GM04504 (cell line): ENCODE results near the gene SLC11A2.

Experiments
- DNase-seq: peaks from one replicate; pipeline ENCODE4 v3.0.0-alpha.2; 2012; ENCODE audit warnings: low read depth

SLC11A2 gene

GRCh38 chr12:51025836-51026638 lies at the start of gene SLC11A2:
TSS of gene SLC11A2 (minus strand) at chr12:51026384. CDS start at chr12:51010728, 15,656 bp downstream.
- peak; percentile 79 for DNase-seq

- DNase-seq, result no peak
Measured at GRCh38 chr12:51075390-51075789, 49.2 kb upstream of the SLC11A2 start.

DNA sequence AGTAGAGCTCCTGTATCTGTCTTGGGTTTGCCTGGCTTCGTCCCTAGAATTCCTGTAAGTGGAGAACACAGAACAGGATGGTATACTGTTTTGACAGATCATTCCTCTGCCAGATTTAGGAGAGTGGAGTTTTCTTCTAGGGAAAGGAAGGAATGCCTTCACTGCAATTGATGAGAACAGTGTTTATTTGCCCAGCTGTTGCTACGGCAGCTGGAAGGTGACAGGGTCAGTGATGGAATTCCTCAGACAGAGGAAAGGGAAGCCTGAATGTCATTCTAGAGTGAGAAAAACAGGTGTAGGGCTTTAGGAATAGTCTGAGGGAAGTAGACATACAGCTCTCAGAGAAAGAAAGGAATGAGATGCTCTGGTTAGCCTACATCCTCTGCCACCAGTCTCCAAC lies 45.5 kb upstream of the SLC11A2 start:
- DNase-seq, result no peak

DNA sequence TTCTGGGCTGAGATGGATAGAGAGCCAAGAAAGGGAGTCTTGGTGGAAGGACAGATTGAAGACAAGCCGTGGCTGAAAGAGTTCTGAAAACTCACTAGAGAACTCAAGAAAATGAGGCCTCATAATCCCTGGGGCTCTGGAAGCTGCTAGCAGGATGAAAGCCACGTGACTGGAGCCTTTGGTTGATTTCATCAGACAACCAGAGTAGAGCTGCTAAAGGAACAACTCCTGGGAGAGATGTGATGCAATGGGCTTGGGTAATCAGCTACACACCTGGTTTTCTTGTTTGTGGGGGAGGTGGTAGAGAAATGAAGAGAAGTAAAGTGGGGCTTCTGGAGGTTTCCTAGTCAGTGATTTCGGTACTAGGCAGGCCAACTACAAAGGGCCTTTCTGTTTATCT lies 43.8 kb upstream of the SLC11A2 start:
- no peak for DNase-seq

GRCh38 chr12:51067771-51068170 lies 41.6 kb upstream of the SLC11A2 start:
- no peak for DNase-seq

DNA sequence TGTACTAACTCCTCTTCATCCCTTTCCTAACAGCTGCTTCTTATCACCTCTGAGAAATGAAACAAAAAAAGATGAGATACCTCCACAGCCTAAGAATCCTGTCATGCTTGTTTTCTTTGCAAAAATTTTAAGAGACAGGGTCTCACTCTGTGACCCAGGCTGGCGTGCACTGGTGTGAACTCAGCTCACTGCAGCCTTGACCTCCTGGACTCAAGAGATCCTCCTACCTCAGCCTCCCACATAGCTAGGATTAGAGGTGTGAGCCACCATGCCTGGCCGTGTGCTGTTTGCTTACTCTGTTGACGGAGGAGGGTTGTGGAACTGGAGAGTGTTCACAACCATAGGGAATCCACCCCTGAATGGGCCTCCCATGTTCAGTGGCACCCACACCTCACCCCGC lies 41.0 kb upstream of the SLC11A2 start:
- DNase-seq, result no peak

DNA sequence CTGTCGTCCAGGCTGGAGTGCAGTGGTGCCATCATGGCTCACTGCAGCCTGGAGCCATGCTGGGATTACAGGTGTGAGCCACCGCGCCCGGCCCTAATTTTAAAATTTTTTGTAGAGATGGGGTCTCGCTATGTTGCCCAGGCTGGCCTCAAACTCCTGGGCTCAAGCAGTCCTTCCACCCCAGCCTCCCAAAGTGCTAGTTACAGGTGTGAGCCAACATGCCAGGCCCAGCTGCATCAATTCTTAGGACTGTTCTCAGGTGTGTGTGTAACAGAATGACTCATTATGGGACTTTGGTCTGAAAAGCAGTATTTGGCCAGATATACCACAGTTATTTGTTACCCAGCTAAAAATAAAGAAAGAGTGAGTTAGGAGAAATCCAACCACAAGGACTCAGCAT lies 39.3 kb upstream of the SLC11A2 start:
- DNase-seq, result no peak

DNA sequence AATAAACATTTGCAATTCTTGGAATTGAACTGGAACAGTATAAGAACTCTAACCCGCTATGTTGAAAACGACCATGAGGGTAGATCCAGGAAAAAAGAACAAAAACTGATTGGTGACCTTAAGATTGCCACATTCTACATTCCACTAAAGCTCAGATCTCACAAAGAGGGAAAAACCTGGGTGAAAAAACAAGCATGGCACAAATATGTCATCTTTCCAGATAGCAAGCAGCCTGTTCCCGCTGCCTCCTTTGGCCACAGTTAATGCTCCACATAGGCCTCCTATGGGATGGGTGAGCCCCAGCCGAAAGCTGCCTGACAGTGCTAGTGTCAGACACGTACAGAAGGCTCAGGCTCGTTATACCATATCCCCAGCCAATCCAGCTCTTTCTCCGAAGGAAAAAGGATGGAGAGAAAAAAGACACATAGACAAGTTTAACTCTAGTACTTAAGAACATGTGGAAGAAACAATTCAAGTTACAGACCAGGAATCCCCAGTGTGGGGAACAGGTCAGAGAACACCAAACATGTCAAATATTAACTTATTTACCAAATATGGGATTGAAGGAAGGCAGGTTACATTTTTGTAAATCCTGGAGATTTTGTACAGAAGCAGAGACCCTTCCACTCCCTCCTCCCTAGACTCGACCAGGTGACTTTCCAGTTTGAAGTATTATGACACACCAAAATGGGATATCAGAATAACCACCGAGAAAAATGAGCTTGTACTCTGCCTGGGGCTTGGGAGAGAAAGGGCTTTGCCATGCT lies 36.6 kb upstream of the SLC11A2 start:
- DNase-seq, result no peak

GRCh38 chr12:51059086-51059485 lies 32.9 kb upstream of the SLC11A2 start:
- no peak for DNase-seq

GRCh38 chr12:51056242-51056641 lies 30.1 kb upstream of the SLC11A2 start:
- DNase-seq, result peak; percentile 33

- no peak for DNase-seq
Measured at GRCh38 chr12:51055060-51055459, 28.9 kb upstream of the SLC11A2 start.

DNA sequence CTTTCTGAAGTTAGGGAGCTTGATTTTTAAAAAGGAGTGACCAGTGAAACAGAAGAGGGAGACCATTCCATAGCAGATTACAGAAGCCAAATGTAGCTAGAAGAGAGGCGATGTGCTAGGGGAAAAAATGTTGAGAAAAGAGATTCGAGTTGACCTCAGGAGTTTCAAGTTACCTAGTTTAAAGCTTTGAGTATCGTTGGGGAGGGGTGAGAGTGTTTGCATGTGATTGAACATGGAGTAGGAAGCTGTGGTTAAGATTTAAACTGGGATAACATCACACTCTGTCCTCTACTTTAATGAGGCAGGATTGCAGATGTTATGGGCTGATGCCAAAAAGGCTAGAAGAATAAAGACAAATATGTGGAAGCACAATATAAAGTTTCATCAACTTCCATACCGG lies 25.6 kb upstream of the SLC11A2 start:
- no peak for DNase-seq

DNA sequence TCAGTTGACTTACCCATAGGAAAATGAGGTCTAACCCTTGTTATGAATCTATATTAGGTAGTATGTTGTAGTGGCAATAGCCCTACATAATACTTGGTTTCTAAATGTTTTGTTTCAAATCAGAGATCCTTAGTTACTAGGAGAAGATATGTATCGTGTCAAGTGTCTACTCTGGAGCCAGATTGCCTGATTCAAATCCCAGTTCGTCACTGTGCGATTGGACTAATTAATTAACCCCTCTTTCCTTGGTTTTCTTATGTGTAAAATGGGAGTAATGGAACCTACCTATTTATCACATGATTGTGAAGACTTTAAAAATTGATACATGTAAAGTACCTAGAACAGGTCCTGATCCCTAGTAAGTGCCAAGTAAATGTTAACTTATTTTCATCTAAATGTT lies 23.3 kb upstream of the SLC11A2 start:
- no peak for DNase-seq

DNA sequence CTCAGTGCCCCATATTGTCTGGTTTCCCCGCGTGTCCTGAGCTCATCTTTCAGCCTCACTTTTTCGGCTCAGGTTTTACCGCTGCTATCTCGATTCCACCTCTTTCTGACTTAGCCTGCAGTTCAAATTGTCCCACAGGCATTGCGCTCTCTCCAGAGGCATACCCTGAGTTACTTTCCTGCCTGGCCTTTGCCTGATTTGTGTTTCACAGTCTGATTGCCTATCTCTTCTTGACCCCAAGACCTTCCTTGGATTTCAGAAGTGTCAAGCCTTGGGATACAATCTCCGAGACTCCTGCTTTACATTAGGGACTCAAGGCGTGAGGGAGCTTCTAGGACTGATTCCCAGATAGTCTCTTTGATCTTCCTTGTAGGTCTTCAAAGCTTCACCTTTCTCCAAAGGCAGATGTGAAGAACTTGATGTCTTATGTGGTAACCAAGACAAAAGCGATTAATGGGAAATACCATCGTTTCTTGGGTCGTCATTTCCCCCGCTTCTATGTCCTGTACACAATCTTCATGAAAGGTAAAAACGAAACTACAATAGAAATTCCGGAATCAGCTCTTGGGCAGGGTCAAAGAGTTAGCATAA lies 22.6 kb upstream of the SLC11A2 start:
- DNase-seq, result no peak

- peak; percentile 98 for DNase-seq
Measured at GRCh38 chr12:51047655-51048540, 21.7 kb upstream of the SLC11A2 start, which contains the start of gene LETMD1. TSS of gene LETMD1 (plus strand) at chr12:51048327. CDS start at chr12:51048357, 30 bp downstream.

GRCh38 chr12:51036279-51036678 lies 10.1 kb upstream of the SLC11A2 start:
- DNase-seq, result no peak

DNA sequence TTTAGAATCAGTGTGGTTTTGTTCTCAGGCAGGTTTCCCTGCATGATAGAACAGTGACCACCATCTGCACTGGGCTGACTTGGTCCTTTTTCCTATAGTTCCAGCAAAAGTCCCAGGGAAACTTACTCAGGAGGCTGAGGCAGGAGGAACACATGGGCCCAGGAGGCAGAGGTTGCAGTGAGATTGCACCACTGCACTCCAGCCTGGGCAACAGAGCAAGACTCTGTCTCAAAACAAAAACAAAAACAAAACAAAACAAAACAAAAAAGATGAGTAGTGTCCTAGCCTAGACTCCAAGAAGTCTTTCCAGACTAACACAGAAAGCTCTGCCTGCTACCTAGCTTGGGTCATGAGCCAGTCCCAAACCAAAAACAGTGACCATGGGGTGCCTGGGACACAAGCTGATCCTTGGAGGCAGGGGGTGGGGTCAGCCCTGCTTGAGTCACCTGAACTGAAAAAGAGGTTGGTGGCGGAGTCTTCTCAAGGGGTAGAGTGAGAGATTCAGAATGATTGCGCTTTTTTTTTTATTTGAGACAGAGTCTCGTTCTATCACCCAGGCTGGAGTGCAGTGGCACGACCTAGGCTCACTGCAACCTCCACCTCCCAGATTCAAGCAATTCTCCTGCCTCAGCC lies 7.4 kb upstream of the SLC11A2 start:
- no peak for DNase-seq

- DNase-seq, result no peak
Measured at GRCh38 chr12:51033048-51033447, 6.9 kb upstream of the SLC11A2 start.

- no peak for DNase-seq
Measured at GRCh38 chr12:51028813-51029150, 2.6 kb upstream of the SLC11A2 start.

DNA sequence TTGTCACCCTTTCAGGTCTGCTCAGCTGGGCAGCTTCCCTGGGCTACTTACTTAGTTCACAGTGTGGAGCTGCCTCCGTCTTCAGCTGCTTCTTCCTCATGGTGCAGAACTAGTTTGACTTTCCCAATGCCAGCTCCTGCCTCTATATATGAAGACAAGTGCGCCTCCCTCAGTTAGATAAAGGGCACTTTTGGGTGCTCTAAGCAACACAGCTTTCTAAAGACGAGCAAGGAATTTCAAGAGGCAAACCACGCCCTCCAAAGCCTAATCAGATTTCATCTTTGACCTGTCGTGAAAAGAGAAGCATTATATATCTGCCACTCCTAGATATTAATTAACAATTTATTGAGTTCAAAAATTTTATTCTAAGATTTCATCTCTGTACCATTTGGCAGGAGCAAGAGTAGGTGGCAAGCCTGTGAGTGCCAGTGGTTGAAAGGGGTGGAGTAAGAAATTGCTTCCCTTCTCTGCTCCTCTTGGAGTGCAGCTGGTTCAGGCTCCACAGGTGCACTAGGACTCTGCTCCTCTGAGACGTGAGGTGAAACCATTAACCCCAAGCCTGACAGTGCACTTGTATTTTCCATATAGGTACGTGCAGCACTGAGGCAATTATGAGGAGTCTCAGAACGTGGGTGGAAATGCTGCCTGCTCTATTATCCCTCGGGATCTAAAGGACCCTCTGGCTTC lies 2.1 kb upstream of the SLC11A2 start:
- DNase-seq, result no peak

GRCh38 chr12:51027342-51027835 lies 1.2 kb upstream of the SLC11A2 start:
- no peak for DNase-seq
